Hepatocyte (in vitro differentiated cells): ENCODE results near the gene CCDC187. TPM values are rescaled to one million over a fixed set of nuclear protein-coding genes. Genes with fewer than 3 reads are reported as not detected.

Source experiments
- DNase-seq: peaks from one replicate; pipeline ENCODE4 v3.0.0-alpha.2; 2016; ENCODE audit warnings: low spot score
- H2AFZ ChIP-seq: fragments of 200-600 bp; sonication (generic); 2 replicates; pipeline ENCODE4 v1.6.0; 2016; ENCODE audit warnings: antibody characterized with exemption, mild to moderate bottlenecking
- H3K27ac ChIP-seq: fragments of 200-600 bp; sonication (generic); 2 replicates; pipeline ENCODE4 v1.5.1; 2016; ENCODE audit warnings: mild to moderate bottlenecking
- H3K27me3 ChIP-seq: fragments of 200-600 bp; sonication (generic); 2 replicates; pipeline ENCODE4 v1.6.1; 2016
- H3K36me3 ChIP-seq: fragments of 200-600 bp; sonication (generic); replicated peaks from 2 replicates; pipeline ENCODE4 v1.5.1; 2016; ENCODE audit warnings: low read depth; ENCODE audit not compliant: insufficient read depth
- H3K4me1 ChIP-seq: fragments of 200-600 bp; sonication (generic); 2 replicates; pipeline ENCODE4 v1.5.1; 2016; ENCODE audit warnings: mild to moderate bottlenecking, moderate library complexity; ENCODE audit not compliant: insufficient read depth
- H3K4me2 ChIP-seq: fragments of 200-600 bp; sonication (generic); 2 replicates; pipeline ENCODE4 v1.6.0; 2016
- H3K4me3 ChIP-seq: fragments of 200-600 bp; sonication (generic); 2 replicates; pipeline ENCODE4 v1.5.1; 2016; ENCODE audit warnings: mild to moderate bottlenecking
- H3K79me2 ChIP-seq: fragments of 200-600 bp; sonication (generic); 2 replicates; pipeline ENCODE4 v1.6.0; 2017; ENCODE audit warnings: mild to moderate bottlenecking
- H3K9me2 ChIP-seq: fragments of 200-600 bp; sonication (generic); replicated peaks from 2 replicates; pipeline ENCODE4 v1.6.0; 2017; ENCODE audit warnings: mild to moderate bottlenecking; ENCODE audit not compliant: insufficient read depth
- H3K9me3 ChIP-seq: fragments of 200-600 bp; sonication (generic); 2 replicates; pipeline ENCODE4 v1.5.1; 2016; ENCODE audit warnings: low read depth, mild to moderate bottlenecking
- H4K20me1 ChIP-seq: fragments of 200-600 bp; sonication (generic); 2 replicates; pipeline ENCODE4 v1.6.0; 2016; ENCODE audit warnings: mild to moderate bottlenecking; ENCODE audit not compliant: insufficient read depth, poor library complexity, severe bottlenecking
- CTCF ChIP-seq: fragments of 200-600 bp; sonication (generic); IDR thresholded peaks from 2 replicates; pipeline ENCODE4 v1.5.1; 2016; ENCODE audit warnings: antibody characterized with exemption, mild to moderate bottlenecking; ENCODE audit not compliant: poor library complexity
- EZH2 ChIP-seq: fragments of 200-600 bp; sonication (generic); IDR thresholded peaks from 2 replicates; pipeline ENCODE4 v1.6.1; 2016; ENCODE audit warnings: antibody characterized with exemption, mild to moderate bottlenecking, borderline replicate concordance
- EZH2phosphoT487 ChIP-seq: fragments of 200-600 bp; sonication (generic); IDR thresholded peaks from one replicate; pipeline ENCODE4 v1.6.1; 2018; ENCODE audit warnings: antibody characterized with exemption, mild to moderate bottlenecking, low read depth, moderate library complexity; ENCODE audit not compliant: unreplicated experiment, severe bottlenecking
- WGBS: methylation state at CpG from one replicate; pipeline ENCODE4 v1.1.6; 2016; ENCODE audit warnings: low lambda C conversion rate; ENCODE audit errors: missing lambda C conversion rate; 5-methylcytosine and 5-hydroxymethylcytosine counted together
- polyA plus RNA-seq: library from polyadenylated mRNA; unstranded; fragments of >200 nt; fragmentation: Nextera tagmentation; extraction: Ambion mirVana; gene quantifications from 2 replicates; pipeline ENCODE4 v1.2.1, GENCODE V29; 2016
- total RNA-seq: library from RNA; depleted of rRNA; stranded (reverse); fragments of >200 nt; gene quantifications from 2 replicates; pipeline ENCODE4 v1.2.3, GENCODE V29; 2014

The CCDC187 gene
- total and polyA plus RNA-seq, 2 experiments from 2014 or later = 0.60 to 0.75 TPM

- no peaks in the 10 kb centered on the region for H3K9me2 ChIP-seq
- no peaks in the 10 kb centered on the region for H4K20me1 ChIP-seq
- H3K27me3 ChIP-seq = no peaks in the 10 kb centered on the region
- no peaks in the 10 kb centered on the region for H3K36me3 ChIP-seq
- TF ChIP-seq EZH2 (no peak), EZH2phosphoT487 (no peak), CTCF (no peak)
- H3K9me3 ChIP-seq = no peaks in the 10 kb centered on the region
- H3K79me2 ChIP-seq = no peaks in the 10 kb centered on the region
- no peak overlapping the region for H2AFZ ChIP-seq
- no peak for DNase-seq
- 90% methylated on average over 6 of the region's 16 CpGs for WGBS
- H3K4me3 ChIP-seq = no peak overlapping the region
- no peak overlapping the region for H3K27ac ChIP-seq
- H3K4me2 ChIP-seq = no peak overlapping the region
- no peaks in the 10 kb centered on the region for H3K4me1 ChIP-seq
Observed at GRCh38 chr9:136318776-136319241, 14.9 kb upstream of the CCDC187 start.

GRCh38 chr9:136318111-136318775, 14.3 kb upstream of the CCDC187 start:
- Histone ChIP-seq H3K4me3 (no peak overlapping the region), H4K20me1 (no peaks in the 10 kb centered on the region), H3K36me3 (no peaks in the 10 kb centered on the region), H3K9me2 (no peaks in the 10 kb centered on the region), H3K4me2 (no peak overlapping the region), H3K27ac (no peak overlapping the region), H3K9me3 (no peaks in the 10 kb centered on the region), H3K79me2 (no peaks in the 10 kb centered on the region), H3K4me1 (no peaks in the 10 kb centered on the region), H2AFZ (no peak overlapping the region), H3K27me3 (no peaks in the 10 kb centered on the region)
- no peak for TF ChIP-seq CTCF
- no peak for TF ChIP-seq EZH2phosphoT487
- DNase-seq = no peak
- 82% methylated on average over 21 of the region's 21 CpGs for WGBS

GRCh38 chr9:136317695-136318094, 13.8 kb upstream of the CCDC187 start:
- Histone ChIP-seq H3K4me3 (no peak overlapping the region), H3K9me3 (no peaks in the 10 kb centered on the region), H3K4me1 (no peaks in the 10 kb centered on the region), H3K79me2 (no peaks in the 10 kb centered on the region), H3K27ac (no peak overlapping the region), H4K20me1 (no peaks in the 10 kb centered on the region), H3K4me2 (no peak overlapping the region), H2AFZ (no peak overlapping the region), H3K36me3 (no peaks in the 10 kb centered on the region), H3K27me3 (no peaks in the 10 kb centered on the region), H3K9me2 (no peaks in the 10 kb centered on the region)
- 90% methylated on average over 16 of the region's 16 CpGs for WGBS
- no peak for TF ChIP-seq CTCF
- no peak for TF ChIP-seq EZH2phosphoT487
- TF ChIP-seq EZH2 = no peak
- DNase-seq = no peak
